Measurements from ENCODE around the gene SOBP.

DNA sequence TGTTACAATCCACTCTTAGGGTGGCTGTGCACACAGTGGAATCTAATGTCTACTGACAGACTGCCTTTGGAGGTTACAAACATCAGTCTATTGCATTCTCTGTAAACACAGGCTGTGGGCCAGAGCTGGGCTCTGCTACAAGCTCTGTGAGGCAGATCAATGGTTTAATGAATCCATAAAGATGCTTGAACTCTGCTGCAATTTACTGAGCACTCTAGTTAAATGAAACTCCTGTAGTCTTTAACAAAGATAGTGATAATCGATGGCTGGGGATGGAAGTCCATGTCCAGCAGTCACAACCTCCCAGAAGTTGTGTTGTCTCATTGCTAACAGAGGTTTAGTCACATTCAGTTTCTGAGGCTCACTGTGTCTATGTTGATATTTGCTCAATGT is 50.5 kb downstream of the SOBP start:
- TF ChIP-seq, protein P1, sequence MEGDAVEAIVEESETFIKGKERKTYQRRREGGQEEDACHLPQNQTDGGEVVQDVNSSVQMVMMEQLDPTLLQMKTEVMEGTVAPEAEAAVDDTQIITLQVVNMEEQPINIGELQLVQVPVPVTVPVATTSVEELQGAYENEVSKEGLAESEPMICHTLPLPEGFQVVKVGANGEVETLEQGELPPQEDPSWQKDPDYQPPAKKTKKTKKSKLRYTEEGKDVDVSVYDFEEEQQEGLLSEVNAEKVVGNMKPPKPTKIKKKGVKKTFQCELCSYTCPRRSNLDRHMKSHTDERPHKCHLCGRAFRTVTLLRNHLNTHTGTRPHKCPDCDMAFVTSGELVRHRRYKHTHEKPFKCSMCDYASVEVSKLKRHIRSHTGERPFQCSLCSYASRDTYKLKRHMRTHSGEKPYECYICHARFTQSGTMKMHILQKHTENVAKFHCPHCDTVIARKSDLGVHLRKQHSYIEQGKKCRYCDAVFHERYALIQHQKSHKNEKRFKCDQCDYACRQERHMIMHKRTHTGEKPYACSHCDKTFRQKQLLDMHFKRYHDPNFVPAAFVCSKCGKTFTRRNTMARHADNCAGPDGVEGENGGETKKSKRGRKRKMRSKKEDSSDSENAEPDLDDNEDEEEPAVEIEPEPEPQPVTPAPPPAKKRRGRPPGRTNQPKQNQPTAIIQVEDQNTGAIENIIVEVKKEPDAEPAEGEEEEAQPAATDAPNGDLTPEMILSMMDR (IDR thresholded peaks at IDR 0.05; ENCODE audit: low read depth, low read length): no peak
- TF ChIP-seq EZH2phosphoT487 (IDR thresholded peaks at IDR 0.05; ENCODE audit: low read depth): no peak
